GM10248 (cell line): ENCODE results near the gene PHAF1.
A peak's percentile ranks its signal among the peaks of the same experiment; 100 is the strongest.

ENCODE experiments used
- CTCF ChIA-PET: fragments of 300-600 bp; sonication (Branson Sonifier 250); formaldehyde crosslinking; extraction: SDS; loops from one replicate; lab custom pipeline; 2021; ENCODE audit warnings: antibody characterized with exemption; lab: Yijun Ruan, JAX
- POLR2A ChIA-PET: fragments of 350-650 bp; sonication (Branson Sonifier 250); formaldehyde crosslinking; extraction: SDS; loops from one replicate; lab custom pipeline; 2020; ENCODE audit warnings: antibody characterized with exemption; lab: Yijun Ruan, JAX
- DNase-seq: peaks from one replicate; pipeline ENCODE4 v3.0.0; 2012; ENCODE audit errors: extremely low spot score
- TF ChIP-seq, protein P1 (sequence below): IDR thresholded peaks from 2 replicates; pipeline ENCODE4 v1.5.1; 2012; ENCODE audit warnings: mild to moderate bottlenecking, low read depth; ENCODE audit errors: extremely low read depth, missing control alignments, control extremely low read depth

The PHAF1 gene

DNA sequence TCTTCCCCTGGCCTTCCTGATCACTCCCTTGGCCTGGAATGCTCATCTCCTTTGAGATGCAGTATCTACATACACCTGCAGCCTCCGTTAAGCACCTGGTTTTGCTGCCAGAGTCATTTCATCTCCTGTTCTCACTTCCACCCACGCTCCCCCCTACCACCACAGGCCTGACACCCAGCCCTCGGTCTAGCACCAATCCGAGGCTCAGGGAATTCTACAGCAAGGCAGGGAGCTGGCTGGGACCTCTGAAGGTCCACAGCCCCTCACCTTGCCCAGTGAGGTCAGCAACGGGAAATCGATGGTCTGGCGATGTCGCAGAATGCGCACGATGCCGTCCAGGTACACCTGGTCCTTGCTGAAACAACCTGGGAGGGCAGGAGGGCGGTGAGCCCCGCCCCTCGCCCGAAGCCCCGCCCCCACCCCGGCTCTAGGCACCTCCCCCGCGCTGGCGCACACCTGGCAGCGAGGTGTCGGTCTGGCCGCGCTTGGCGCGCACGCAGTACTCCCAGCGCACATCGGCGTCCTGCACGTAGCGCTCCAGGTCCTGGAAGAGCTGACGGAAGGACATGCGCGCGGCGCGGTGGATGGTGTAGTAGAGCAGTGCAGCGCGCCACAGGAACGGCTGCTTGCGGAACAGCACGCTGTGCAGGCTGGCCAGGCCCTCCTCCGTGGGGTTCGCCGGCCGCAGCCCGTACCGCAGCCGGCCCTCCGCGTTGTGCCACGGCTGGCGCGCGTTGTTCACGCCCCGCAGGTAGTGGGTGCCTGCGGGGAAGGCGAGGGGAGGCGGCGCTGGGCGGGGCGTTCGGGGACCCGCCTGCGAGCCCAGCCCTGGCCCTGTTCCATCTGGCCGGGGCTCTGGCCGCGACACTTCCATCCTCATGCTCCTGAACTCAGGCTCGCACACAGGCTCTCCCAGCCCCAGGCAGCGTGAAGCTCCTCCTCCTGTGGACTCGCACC, 68.3 kb downstream of the PHAF1 start:
- ChIA-PET POLR2A (no interaction called here), CTCF (interaction anchor here (0.8 to 5.8 kb wide), 8 partner anchors 9 to 201 kb away, joined by 3 to 45 read pairs (median 4); partner anchors contain the start of genes EXOC3L1, FBXL8 and TRADD)
- DNase-seq = no peak
- TF ChIP-seq, protein P1, sequence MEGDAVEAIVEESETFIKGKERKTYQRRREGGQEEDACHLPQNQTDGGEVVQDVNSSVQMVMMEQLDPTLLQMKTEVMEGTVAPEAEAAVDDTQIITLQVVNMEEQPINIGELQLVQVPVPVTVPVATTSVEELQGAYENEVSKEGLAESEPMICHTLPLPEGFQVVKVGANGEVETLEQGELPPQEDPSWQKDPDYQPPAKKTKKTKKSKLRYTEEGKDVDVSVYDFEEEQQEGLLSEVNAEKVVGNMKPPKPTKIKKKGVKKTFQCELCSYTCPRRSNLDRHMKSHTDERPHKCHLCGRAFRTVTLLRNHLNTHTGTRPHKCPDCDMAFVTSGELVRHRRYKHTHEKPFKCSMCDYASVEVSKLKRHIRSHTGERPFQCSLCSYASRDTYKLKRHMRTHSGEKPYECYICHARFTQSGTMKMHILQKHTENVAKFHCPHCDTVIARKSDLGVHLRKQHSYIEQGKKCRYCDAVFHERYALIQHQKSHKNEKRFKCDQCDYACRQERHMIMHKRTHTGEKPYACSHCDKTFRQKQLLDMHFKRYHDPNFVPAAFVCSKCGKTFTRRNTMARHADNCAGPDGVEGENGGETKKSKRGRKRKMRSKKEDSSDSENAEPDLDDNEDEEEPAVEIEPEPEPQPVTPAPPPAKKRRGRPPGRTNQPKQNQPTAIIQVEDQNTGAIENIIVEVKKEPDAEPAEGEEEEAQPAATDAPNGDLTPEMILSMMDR = no peak

DNA sequence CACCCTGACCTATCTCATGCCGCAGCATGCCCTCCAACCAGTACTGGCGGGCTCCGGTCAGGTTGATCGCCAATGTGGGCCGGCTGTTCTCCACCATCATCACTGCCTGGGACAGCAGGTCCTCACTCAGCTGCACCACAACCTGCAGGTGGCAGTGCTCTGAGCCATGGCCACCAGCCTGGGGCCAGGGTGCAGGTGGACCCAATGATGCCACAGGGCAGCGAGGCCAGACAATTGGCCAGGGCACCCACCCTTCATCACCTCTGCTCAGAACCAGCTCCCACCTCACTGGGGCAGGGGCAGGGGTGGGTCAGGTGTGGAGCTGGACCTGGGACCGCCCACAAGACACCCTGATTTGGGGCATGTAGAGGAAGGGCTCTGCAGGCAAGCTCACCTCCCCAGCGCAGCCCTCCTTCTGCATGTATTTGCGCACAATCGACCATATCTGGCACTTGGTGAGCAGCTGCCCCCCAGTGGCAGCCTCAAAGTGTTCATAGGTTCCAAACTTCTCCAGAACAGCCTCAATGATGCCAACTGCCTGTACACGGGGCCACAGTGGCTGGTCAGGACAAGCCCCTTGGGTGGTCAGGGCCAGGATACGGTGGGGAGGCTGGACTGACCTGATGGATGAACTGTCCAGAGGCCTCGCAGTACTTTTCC, 69.8 kb downstream of the PHAF1 start:
- no peak for DNase-seq
- TF ChIP-seq, protein P1 = peak; percentile 39
- ChIA-PET POLR2A (no interaction called here), CTCF (interaction anchor here (1.0 to 1.1 kb wide), 2 partner anchors 13 to 24 kb away, joined by 3 to 7 read pairs; no protein-coding TSS in a partner anchor)

DNA sequence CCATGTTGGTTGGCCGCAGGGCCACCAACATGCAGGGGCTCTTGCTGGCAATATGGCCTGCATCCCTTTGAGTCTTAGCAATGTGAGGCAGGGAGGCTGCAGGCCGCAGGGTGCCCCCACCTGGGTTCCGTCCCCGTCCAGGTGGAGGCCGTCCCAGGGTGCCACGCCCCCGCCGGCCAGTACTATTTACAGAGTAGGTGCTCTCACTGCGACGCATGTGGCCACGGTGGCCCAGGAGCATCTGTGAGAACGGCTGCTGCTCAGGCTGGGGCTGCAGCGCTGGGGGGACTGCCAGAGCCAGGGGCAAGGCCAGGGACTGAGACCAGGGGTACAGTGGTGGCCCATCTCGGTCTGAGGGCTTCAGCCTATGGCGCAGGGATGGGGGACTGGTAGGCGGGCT, 70.4 kb downstream of the PHAF1 start:
- CTCF ChIA-PET = interaction anchor here (1.0 to 3.5 kb wide), 4 partner anchors 13 to 162 kb away, joined by 3 to 10 read pairs (median 5); no protein-coding TSS in a partner anchor
- POLR2A ChIA-PET = no interaction called here
- TF ChIP-seq, protein P1 = no peak
- no peak for DNase-seq

DNA sequence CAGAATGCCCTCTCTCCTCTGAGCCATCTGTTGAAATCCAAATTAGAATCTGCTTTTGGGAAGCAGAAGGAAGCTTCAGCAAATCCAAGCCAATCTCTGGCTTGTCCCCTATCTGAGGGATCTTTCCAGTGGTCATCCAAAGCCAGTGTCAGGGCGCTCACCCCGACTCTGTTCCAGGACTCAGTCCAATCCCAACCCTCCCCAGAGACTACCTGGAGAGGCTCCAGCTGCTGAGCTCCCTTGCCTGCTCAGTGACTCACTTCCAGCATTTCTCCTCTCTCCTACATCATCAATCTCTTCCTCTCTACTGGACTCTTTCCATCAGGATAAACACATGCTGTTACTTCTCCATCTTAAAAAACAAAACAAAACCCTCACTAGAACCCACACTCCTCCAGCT, 71.6 kb downstream of the PHAF1 start:
- TF ChIP-seq, protein P1 = no peak
- POLR2A ChIA-PET = interaction anchor here (0.7 kb wide), 1 partner anchor 346 kb away, joined by 7 read pairs; no protein-coding TSS in a partner anchor
- DNase-seq = no peak
- CTCF ChIA-PET = interaction anchor here (1.3 to 3.5 kb wide), 4 partner anchors 11 to 164 kb away, joined by 3 to 19 read pairs (median 8); partner anchors contain the start of genes FBXL8, NOL3 and TRADD

DNA sequence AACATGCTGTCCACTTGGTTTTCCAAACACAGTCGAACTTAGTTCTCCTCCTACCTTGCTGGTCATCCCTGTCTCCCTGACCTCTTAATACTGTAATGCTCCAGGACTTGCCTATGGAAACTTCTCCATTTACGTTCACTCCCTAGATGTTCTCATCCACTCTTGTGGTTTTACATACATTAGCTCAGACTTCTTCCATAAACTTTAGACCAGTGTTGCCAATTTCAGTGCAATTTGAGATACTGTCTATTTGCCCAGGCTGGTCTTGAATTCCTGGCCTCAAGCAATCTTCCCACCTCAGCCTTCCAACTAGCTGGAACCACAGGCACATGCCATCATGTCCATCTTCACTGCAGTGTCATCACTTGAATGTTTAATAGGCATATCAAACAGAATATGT, 72.5 kb downstream of the PHAF1 start:
- CTCF ChIA-PET = interaction anchor here (1.1 to 3.5 kb wide), 7 partner anchors 8 to 228 kb away, joined by 4 to 19 read pairs (median 6); partner anchors contain the start of genes FBXL8, NOL3 and TRADD
- DNase-seq = no peak
- TF ChIP-seq, protein P1 = no peak
- POLR2A ChIA-PET = interaction anchor here (0.7 kb wide), 1 partner anchor 347 kb away, joined by 7 read pairs; no protein-coding TSS in a partner anchor

DNA sequence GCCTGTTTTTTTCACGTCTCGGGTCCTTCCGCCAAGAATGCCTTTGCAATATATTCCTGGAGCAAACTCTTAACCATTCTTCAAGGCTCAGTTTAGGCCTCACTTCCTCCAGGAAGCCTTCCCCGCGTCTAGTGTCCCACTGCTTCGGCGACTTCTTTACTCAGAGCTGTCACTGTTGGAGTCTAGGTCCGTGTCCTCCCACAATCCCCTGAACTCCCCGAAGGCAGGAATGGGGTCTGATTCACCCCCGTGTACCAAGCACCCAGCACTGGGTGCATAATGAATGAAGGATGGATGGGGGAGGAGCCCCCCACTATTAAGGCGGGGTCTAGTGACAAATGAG, 73.5 kb downstream of the PHAF1 start:
- CTCF ChIA-PET = interaction anchor here (1.5 to 3.5 kb wide), 6 partner anchors 9 to 229 kb away, joined by 6 to 19 read pairs (median 8); partner anchors contain the start of genes B3GNT9 and NOL3

More for the DNA sequence above, 73.5 kb downstream of the PHAF1 start:
- TF ChIP-seq, protein P1 = no peak
- POLR2A ChIA-PET = no interaction called here
- DNase-seq = no peak
